HepG2 (cell line): Measurements from ENCODE around the gene LGALS4.

Experiments used
- CREM ChIP-seq, 2 experiments: sonication (generic) in 1 of 2; formaldehyde crosslinking in 1 of 2; IDR thresholded peaks; 2 replicates each; pipeline versions ENCODE4 v1.4.0 to v1.6.1; 2016 to 2020; ENCODE audit warnings: antibody characterized with exemption in 1 of 2, mild to moderate bottlenecking in 1 of 2, missing genetic modification reagents in 1 of 2
- EZH2 ChIP-seq: conservative IDR thresholded peaks from 2 replicates; pipeline ENCODE4 v1.6.1; 2012; ENCODE audit warnings: mild to moderate bottlenecking, low read depth, low read length, moderate library complexity
- FOXP1 ChIP-seq, 2 experiments: fragments of 450-650 bp in 1 of 2; IDR thresholded peaks; 2 replicates each; pipeline ENCODE4 v1.6.1; 2017 to 2018; ENCODE audit warnings: antibody characterized with exemption in 1 of 2
- GPN1 ChIP-seq: sonication (generic); formaldehyde crosslinking; IDR thresholded peaks from 2 replicates; pipeline ENCODE4 v1.5.1; 2020; ENCODE audit warnings: missing genetic modification reagents, borderline replicate concordance
- LCORL ChIP-seq, 2 experiments: fragments of 450-650 bp in 1 of 2; sonication (generic) in 1 of 2; formaldehyde crosslinking in 1 of 2; IDR thresholded peaks; 2 replicates each; pipeline versions ENCODE4 v1.5.0 to v1.6.1; 2017 to 2020; ENCODE audit warnings: antibody characterized with exemption in 1 of 2, missing genetic modification reagents in 1 of 2
- POGZ ChIP-seq: sonication (generic); formaldehyde crosslinking; IDR thresholded peaks from 2 replicates; pipeline ENCODE4 v1.4.0; 2020; ENCODE audit warnings: mild to moderate bottlenecking, missing genetic modification reagents
- POLR2AphosphoS5 ChIP-seq: IDR thresholded peaks from 2 replicates; pipeline ENCODE4 v1.6.1; 2012; ENCODE audit warnings: low read depth, low read length
- TGIF2 ChIP-seq: IDR thresholded peaks from 2 replicates; pipeline ENCODE4 v1.6.1; 2016; ENCODE audit warnings: control low read depth, missing compliant biosample characterization
- U2AF1 ChIP-seq: fragments of 200-400 bp; formaldehyde crosslinking; optimal IDR thresholded peaks from 2 replicates; pipeline ENCODE3; 2017; ENCODE audit warnings: mild to moderate bottlenecking, low read depth, low read length
- ZSCAN30 ChIP-seq: sonication (generic); formaldehyde crosslinking; IDR thresholded peaks from 2 replicates; pipeline ENCODE4 v1.5.0; 2020; ENCODE audit warnings: mild to moderate bottlenecking, missing genetic modification reagents

DNA sequence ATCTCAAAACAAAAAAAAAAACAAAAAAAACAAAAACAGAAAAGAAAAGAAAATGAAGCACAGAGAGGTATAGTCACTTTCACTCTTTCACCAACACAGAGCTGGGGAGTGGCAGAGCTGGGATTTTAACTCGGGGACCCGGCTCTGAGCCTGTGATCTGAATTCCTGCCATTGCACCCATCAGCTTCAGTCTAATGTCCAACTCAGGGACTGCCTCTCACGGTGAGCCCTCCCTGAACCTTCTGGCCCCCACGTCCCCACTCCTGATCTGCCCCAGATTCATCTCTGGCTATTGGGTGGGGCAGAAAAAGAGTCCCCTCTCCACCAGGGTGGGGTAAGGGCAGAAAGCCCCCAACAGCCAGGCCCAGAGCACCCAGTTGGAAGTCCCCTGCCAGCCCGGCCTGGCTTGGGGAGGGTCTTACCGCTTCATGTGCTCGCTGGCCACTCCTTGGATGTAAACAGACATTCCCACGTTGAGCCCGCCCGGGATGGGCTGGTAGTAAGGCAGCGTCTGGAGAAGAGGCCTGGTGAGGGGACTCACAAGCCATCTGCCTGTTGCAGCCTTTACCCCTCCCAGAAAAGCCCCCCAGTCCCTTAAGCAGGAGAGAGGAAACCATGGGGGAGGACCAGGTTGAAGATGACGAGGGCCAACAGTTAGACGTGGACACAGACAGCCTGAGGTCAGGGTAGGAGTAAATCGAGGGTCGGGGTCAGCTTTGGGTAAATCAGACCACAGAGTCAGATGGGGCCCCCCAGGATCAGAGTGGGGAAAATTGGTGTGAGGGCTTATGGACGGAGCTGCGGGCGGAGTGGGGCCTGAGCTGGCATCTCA, 520 bp downstream of the LGALS4 start:
- TF ChIP-seq U2AF1 (no peak), ZSCAN30 (CRISPR knock-in tag) (no peak), EZH2 (no peak), FOXP1 (IDR thresholded peaks at IDR 0.05) (no peak), FOXP1 (CRISPR knock-in tag; IDR thresholded peaks at IDR 0.05) (no peak), LCORL (IDR thresholded peaks at IDR 0.05) (no peak), LCORL (CRISPR knock-in tag; IDR thresholded peaks at IDR 0.05) (no peak), GPN1 (CRISPR knock-in tag) (no peak), POLR2AphosphoS5 (no peak), TGIF2 (CRISPR knock-in tag) (no peak), CREM (IDR thresholded peaks at IDR 0.05) (no peak), CREM (CRISPR knock-in tag; IDR thresholded peaks at IDR 0.05) (no peak), POGZ (no peak)
